Effector memory CD4-positive, alpha-beta T cell (primary cell): ENCODE data around the gene EFNA1.
"Not testable (repeated sequence)": the region's sequence is repeated elsewhere in the genome, so short reads cannot be mapped to it uniquely, and the experiment has no call there.

Source experiments
- DNase-seq, 3 donors: peaks; one replicate each; pipeline ENCODE4 v3.0.0-alpha.2; 2020
- H3K27ac ChIP-seq: 2 replicates; pipeline ENCODE4 v1.7.0; 2013; ENCODE audit warnings: mild to moderate bottlenecking, low read length, moderate library complexity; ENCODE audit not compliant: insufficient read depth, poor library complexity, severe bottlenecking
- H3K27me3 ChIP-seq: replicated peaks from 2 replicates; pipeline ENCODE4 v1.7.0; 2013; ENCODE audit warnings: mild to moderate bottlenecking, low read length; ENCODE audit not compliant: insufficient read depth, control insufficient read depth, poor library complexity, severe bottlenecking
- H3K36me3 ChIP-seq: 2 replicates; pipeline ENCODE4 v1.7.0; 2013; ENCODE audit warnings: mild to moderate bottlenecking, low read length, moderate library complexity; ENCODE audit not compliant: control insufficient read depth, insufficient read depth
- H3K4me1 ChIP-seq: 2 replicates; pipeline ENCODE4 v1.7.0; 2013; ENCODE audit warnings: low read length, mild to moderate bottlenecking; ENCODE audit not compliant: control insufficient read depth, insufficient read depth, poor library complexity, severe bottlenecking
- H3K4me3 ChIP-seq: 2 replicates; pipeline ENCODE4 v1.7.0; 2013; ENCODE audit warnings: low read length, low read depth, mild to moderate bottlenecking; ENCODE audit not compliant: insufficient read depth, poor library complexity, severe bottlenecking
- H3K9me3 ChIP-seq: 2 replicates; pipeline ENCODE4 v1.7.0; 2013; ENCODE audit warnings: mild to moderate bottlenecking, low read length, moderate library complexity; ENCODE audit not compliant: control insufficient read depth

EFNA1 gene

GRCh38 chr1:155145491-155145890 is 17.8 kb downstream of the EFNA1 start:
- Histone ChIP-seq H3K27ac (no peak overlapping the region), H3K4me3 (no peak overlapping the region), H3K27me3 (no peaks in the 10 kb centered on the region), H3K36me3 (no peaks in the 10 kb centered on the region), H3K4me1 (no peaks in the 10 kb centered on the region), H3K9me3 (no peaks in the 10 kb centered on the region)
- no peak for DNase-seq

DNA sequence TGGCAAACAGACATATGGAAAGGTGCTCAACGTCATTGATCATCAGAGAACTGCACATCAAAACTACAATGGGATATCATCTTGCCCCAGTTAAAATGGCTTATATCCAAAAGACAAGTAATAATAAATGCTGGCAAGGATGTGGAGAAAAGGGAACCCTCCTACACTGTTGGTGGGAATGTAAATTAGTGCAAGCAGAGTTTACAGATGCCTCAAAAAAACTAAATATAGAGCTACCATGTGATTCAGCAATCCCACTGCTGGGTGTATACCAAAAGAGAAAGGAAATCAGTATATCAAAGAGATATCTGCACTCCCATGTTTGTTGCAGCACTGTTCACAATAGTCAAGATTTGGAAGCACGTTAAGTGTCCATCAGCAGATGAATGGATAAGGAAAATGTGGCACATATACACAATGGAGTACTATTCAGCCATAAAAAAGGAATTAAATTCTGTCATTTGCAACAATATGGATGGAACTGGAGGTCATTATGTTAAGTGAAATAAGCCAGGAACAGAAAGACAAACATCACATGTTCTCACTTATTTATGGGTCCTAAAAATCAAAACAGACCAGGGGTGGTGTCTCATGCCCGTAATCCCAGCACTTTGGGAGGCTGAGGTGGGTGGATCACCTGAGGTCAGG is 28.4 kb downstream of the EFNA1 start:
- H3K27ac ChIP-seq, H3K4me1 ChIP-seq, DNase-seq: not testable (repeated sequence)

GRCh38 chr1:155158991-155159390 is 31.3 kb downstream of the EFNA1 start:
- Histone ChIP-seq H3K27ac (no peak overlapping the region), H3K9me3 (no peaks in the 10 kb centered on the region), H3K4me1 (no peaks in the 10 kb centered on the region), H3K4me3 (no peak overlapping the region), H3K36me3 (no peaks in the 10 kb centered on the region), H3K27me3 (no peaks in the 10 kb centered on the region)
- no peak for DNase-seq

More for the DNA sequence above, 28.4 kb downstream of the EFNA1 start:
- H3K36me3 ChIP-seq, H3K4me3 ChIP-seq, H3K27me3 ChIP-seq, H3K9me3 ChIP-seq: not testable (repeated sequence)

DNA sequence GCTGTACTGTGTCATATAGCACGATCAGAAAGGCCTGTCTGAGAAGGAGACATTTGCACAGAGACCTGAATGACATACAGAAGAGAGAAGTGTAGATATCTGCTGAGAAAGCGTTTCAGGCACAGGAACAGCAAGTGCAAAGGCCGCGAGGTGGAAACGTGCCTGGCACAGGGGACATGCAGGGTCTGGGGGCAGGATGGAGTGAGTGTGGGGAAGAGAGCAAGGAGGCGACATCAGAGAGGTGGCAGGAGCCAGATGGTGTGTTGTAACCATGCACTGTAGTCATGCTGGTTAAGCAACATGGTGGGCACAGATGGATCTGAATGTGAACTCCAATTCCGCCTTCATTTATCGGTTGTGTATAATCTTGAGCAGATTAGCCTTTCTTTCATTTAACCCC is 32.5 kb downstream of the EFNA1 start:
- Histone ChIP-seq H3K27me3 (no peaks in the 10 kb centered on the region), H3K9me3 (no peaks in the 10 kb centered on the region), H3K36me3 (no peaks in the 10 kb centered on the region), H3K4me3 (no peak overlapping the region), H3K27ac (no peak overlapping the region), H3K4me1 (no peaks in the 10 kb centered on the region)
- no peak for DNase-seq

DNA sequence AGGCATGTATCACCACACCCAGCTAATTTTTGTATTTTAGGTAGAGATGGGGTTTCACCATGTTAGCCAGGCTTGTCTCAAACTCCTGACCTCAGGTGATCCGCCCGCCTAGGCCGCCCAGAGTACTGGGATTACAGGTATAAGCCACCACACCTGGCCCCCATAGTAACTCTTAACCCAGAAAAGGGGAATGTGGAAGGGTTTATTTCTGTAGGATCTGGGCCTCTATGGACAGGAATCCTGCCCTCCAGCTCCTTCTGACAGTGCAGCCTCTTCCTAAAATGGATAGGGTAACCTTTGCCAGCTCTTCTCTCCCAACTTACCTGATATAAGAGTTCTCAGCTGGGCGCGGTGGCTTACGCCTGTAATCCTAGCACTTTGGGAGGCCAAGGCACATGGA is 35.0 kb downstream of the EFNA1 start:
- H3K4me3 ChIP-seq, H3K4me1 ChIP-seq, H3K36me3 ChIP-seq, H3K27ac ChIP-seq, H3K27me3 ChIP-seq, DNase-seq, H3K9me3 ChIP-seq: not testable (repeated sequence)

GRCh38 chr1:155163785-155164184 is 36.1 kb downstream of the EFNA1 start:
- H3K9me3 ChIP-seq, H3K4me3 ChIP-seq, H3K27ac ChIP-seq, H3K36me3 ChIP-seq, DNase-seq, H3K4me1 ChIP-seq, H3K27me3 ChIP-seq: not testable (repeated sequence)

GRCh38 chr1:155164625-155165024 is 36.9 kb downstream of the EFNA1 start:
- not testable (repeated sequence) for H3K27me3 ChIP-seq, H3K4me1 ChIP-seq, H3K4me3 ChIP-seq, H3K27ac ChIP-seq, DNase-seq, H3K9me3 ChIP-seq
- peaks cover 11% of the 10 kb centered on the region for H3K36me3 ChIP-seq

DNA sequence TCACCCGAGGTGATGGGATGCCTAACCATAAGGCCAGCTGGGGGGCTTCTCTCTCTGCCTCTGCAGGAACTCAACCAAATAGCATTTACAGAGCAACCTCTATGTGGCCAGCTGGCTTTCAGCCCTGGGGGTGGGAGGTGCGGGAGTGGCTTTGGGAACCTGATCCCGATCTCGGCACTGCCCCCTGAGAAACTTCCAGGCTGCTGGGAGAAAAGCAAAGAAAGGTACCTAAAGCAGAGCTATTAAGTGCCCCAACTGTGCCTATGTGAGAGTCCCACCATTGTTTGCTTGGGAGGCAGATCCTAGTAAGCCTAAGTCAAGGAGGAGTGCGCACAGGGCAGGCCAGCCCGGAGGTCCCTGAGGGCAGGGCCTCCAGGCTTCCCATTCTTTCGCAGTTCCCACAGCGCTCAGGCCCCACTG is 38.4 kb downstream of the EFNA1 start:
- no peak overlapping the region for H3K27ac ChIP-seq
- H3K27me3 ChIP-seq = no peaks in the 10 kb centered on the region
- peaks cover 13% of the 10 kb centered on the region for H3K36me3 ChIP-seq
- no peak for DNase-seq
- H3K4me3 ChIP-seq = no peak overlapping the region
- H3K9me3 ChIP-seq = no peaks in the 10 kb centered on the region
- H3K4me1 ChIP-seq = peaks cover 10% of the 10 kb centered on the region

DNA sequence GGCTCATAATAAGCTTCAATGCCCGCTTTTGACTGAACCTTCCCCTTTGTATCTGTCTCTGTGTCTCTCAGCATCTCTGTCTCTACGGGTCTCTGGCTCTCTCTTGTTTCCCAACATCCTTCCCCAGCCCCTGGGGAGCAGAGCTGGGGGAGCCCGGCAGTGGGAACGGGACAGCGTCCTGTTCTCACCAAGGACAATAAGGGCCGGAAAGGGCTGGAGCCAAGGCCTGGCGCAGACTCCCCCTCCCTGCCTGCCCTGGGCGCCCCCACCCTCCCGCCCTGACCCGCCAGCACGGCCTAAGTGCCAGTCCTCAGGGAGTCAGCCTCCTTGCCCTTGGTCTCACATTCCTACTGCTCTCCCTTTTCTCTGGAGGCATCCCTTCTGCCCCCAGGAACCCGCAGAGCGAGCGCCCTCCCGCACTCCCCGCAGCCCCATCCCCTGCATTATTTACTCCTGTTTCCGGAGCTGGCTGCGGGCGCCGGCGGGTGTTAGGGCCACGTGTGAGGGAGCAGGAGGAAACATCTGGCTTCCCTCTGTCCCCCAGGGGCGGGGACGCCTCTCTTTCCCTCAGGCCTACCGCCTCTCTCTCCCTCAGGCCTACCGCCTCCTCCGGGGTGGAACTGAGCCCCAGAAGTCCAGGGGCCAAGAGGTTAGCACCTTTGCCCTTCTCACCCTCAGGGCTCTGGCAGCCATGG is 38.9 kb downstream of the EFNA1 start:
- H3K36me3 ChIP-seq = peaks cover 13% of the 10 kb centered on the region
- no peak for DNase-seq
- H3K27ac ChIP-seq = no peak overlapping the region
- H3K4me1 ChIP-seq = peaks cover 10% of the 10 kb centered on the region
- no peaks in the 10 kb centered on the region for H3K27me3 ChIP-seq
- H3K9me3 ChIP-seq = no peaks in the 10 kb centered on the region
- H3K4me3 ChIP-seq = no peak overlapping the region

DNA sequence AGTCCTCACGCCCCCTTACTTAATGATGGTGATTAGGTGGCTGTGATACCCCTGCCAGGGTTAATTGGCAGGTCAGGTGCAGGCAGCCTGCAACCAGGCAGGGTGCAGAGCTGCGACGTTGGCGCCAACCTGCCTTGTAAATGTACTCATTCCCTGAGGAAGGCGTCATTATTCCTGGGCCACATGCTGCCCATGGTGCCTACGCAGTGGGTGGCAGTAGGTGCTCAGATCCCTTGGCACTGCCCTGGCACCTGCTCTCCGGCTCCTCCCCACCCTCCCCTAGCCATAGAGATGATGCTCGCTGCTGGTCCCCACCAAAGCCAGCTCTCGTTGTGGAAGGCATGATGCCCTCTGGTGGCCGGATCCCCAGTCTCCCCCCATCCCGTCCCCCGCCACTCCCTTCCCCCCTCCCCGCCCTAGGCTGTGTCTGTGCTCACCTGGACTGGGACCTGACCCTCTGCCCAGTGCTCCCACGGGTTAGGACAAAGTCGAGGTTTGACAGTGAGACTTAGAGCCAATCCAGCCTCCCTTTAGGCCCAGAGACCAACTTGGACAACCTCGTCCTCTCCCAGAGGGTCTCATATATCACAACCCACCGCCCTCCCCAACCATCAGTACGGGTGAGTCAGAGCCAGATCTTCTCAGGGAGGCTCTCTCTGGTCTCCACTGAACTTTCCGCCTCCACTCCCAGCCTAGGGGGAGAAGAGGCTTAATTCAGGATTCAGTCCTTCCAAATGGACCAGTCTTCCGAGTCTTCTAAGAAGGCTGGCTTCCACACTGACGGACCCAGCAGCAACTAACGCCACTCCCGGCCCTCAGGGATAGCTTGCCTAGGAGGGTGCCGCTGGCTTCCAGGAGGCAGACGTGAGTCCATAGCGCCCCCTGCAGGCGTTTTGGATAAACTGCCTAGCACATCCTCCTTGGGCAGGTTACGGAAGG is 39.8 kb downstream of the EFNA1 start:
- Histone ChIP-seq H3K27ac (no peak overlapping the region), H3K36me3 (peaks cover 13% of the 10 kb centered on the region), H3K4me3 (no peak overlapping the region), H3K27me3 (no peaks in the 10 kb centered on the region), H3K9me3 (no peaks in the 10 kb centered on the region), H3K4me1 (peaks cover 12% of the 10 kb centered on the region)
- DNase-seq = peak; percentile 66 to 81 (median 69)
